Right forelimb (tissue), 1 donor: ENCODE data around the gene ZFHX3.

Experiments used
- DNase-seq: peaks from one replicate; pipeline ENCODE4 v3.0.0-alpha.2; 2018

Gene ZFHX3

GRCh38 chr16:73037331-73037745 is 10.6 kb downstream of the ZFHX3 start:
- DNase-seq: no peak

- no peak for DNase-seq
Measured at GRCh38 chr16:73036074-73036826, 11.7 kb downstream of the ZFHX3 start.

- no peak for DNase-seq
Measured at GRCh38 chr16:73034374-73034773, 13.6 kb downstream of the ZFHX3 start.

GRCh38 chr16:73033271-73033998 is 14.5 kb downstream of the ZFHX3 start:
- DNase-seq: no peak

GRCh38 chr16:73032541-73033270 is 15.2 kb downstream of the ZFHX3 start:
- no peak for DNase-seq

- DNase-seq: no peak
Measured at GRCh38 chr16:73031984-73032383, 15.9 kb downstream of the ZFHX3 start.

GRCh38 chr16:73031155-73031866 is 16.6 kb downstream of the ZFHX3 start:
- no peak for DNase-seq

- DNase-seq: no peak
Measured at GRCh38 chr16:73028721-73029361, 19.1 kb downstream of the ZFHX3 start.

GRCh38 chr16:73028263-73028662 is 19.7 kb downstream of the ZFHX3 start:
- DNase-seq: no peak

GRCh38 chr16:73027685-73028111 is 20.2 kb downstream of the ZFHX3 start:
- DNase-seq: no peak

- DNase-seq: no peak
Measured at GRCh38 chr16:73026754-73027684, 20.9 kb downstream of the ZFHX3 start.

- no peak for DNase-seq
Measured at GRCh38 chr16:73025856-73026210, 22.1 kb downstream of the ZFHX3 start.

- no peak for DNase-seq
Measured at GRCh38 chr16:73025151-73025855, 22.6 kb downstream of the ZFHX3 start.

- no peak for DNase-seq
Measured at GRCh38 chr16:73024571-73025105, 23.3 kb downstream of the ZFHX3 start.

GRCh38 chr16:73023752-73024570 is 24.0 kb downstream of the ZFHX3 start:
- no peak for DNase-seq

GRCh38 chr16:73023320-73023719 is 24.6 kb downstream of the ZFHX3 start:
- DNase-seq: no peak

GRCh38 chr16:73022534-73022933 is 25.4 kb downstream of the ZFHX3 start:
- DNase-seq: no peak

GRCh38 chr16:73021866-73022495 is 25.9 kb downstream of the ZFHX3 start:
- no peak for DNase-seq

GRCh38 chr16:73020409-73020884 is 27.5 kb downstream of the ZFHX3 start:
- DNase-seq: no peak
